Kidney epithelial cell (primary cell): ENCODE results near the gene ZFAND2B. TPM values are rescaled to one million over a fixed set of nuclear protein-coding genes. Genes with fewer than 3 reads are reported as not detected.

Experiments
- DNase-seq: peaks from one replicate; pipeline ENCODE4 v3.0.0-alpha.2; 2010; ENCODE audit warnings: low read depth
- H3K27me3 ChIP-seq: 2 replicates; pipeline ENCODE4 v1.6.0; 2011; ENCODE audit warnings: low read length; ENCODE audit not compliant: control insufficient read depth, insufficient read depth
- H3K36me3 ChIP-seq: 2 replicates; pipeline ENCODE4 v1.5.1; 2011; ENCODE audit warnings: low read length; ENCODE audit not compliant: control insufficient read depth, insufficient read depth
- H3K4me3 ChIP-seq: 2 replicates; pipeline ENCODE4 v1.5.1; 2011; ENCODE audit warnings: low read depth, mild to moderate bottlenecking, control low read depth, low read length
- total RNA-seq: library from RNA; depleted of rRNA; stranded (reverse); fragments of >200 nt; gene quantifications from 2 replicates; pipeline ENCODE4 v1.2.3, GENCODE V29; 2015
- TF ChIP-seq, protein P1 (sequence below): IDR thresholded peaks from 2 replicates; pipeline ENCODE4 v1.5.1; 2011; ENCODE audit warnings: mild to moderate bottlenecking, moderate library complexity, low read length, control low read depth, inconsistent platforms; ENCODE audit not compliant: insufficient read depth, poor library complexity, severe bottlenecking

Gene ZFAND2B
- total RNA-seq, 1 donor from 2014 or later, result 44.3 TPM

DNA sequence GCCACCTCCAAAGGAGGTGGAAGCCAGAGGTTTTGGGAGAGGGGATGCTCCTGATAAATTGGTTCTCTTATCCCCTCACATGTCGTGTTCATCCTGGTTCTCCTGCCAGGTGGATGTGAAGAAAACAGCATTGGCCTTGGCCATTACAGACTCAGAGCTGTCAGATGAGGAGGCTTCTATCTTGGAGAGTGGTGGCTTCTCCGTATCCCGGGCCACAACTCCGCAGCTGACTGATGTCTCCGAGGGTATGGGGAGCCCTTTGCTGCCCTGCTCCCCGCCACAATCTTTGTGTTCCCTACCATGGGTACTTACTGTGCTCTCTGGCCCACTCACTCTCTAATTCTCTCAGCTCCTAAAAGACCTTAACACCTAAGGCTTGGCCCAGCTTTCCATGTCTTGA is 25.1 kb upstream of the ZFAND2B start:
- no peaks in the 10 kb centered on the region for H3K27me3 ChIP-seq
- H3K36me3 ChIP-seq, result peaks cover 2% of the 10 kb centered on the region
- no peak overlapping the region for H3K4me3 ChIP-seq
- DNase-seq, result no peak
- TF ChIP-seq, protein P1, sequence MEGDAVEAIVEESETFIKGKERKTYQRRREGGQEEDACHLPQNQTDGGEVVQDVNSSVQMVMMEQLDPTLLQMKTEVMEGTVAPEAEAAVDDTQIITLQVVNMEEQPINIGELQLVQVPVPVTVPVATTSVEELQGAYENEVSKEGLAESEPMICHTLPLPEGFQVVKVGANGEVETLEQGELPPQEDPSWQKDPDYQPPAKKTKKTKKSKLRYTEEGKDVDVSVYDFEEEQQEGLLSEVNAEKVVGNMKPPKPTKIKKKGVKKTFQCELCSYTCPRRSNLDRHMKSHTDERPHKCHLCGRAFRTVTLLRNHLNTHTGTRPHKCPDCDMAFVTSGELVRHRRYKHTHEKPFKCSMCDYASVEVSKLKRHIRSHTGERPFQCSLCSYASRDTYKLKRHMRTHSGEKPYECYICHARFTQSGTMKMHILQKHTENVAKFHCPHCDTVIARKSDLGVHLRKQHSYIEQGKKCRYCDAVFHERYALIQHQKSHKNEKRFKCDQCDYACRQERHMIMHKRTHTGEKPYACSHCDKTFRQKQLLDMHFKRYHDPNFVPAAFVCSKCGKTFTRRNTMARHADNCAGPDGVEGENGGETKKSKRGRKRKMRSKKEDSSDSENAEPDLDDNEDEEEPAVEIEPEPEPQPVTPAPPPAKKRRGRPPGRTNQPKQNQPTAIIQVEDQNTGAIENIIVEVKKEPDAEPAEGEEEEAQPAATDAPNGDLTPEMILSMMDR, result no peak

DNA sequence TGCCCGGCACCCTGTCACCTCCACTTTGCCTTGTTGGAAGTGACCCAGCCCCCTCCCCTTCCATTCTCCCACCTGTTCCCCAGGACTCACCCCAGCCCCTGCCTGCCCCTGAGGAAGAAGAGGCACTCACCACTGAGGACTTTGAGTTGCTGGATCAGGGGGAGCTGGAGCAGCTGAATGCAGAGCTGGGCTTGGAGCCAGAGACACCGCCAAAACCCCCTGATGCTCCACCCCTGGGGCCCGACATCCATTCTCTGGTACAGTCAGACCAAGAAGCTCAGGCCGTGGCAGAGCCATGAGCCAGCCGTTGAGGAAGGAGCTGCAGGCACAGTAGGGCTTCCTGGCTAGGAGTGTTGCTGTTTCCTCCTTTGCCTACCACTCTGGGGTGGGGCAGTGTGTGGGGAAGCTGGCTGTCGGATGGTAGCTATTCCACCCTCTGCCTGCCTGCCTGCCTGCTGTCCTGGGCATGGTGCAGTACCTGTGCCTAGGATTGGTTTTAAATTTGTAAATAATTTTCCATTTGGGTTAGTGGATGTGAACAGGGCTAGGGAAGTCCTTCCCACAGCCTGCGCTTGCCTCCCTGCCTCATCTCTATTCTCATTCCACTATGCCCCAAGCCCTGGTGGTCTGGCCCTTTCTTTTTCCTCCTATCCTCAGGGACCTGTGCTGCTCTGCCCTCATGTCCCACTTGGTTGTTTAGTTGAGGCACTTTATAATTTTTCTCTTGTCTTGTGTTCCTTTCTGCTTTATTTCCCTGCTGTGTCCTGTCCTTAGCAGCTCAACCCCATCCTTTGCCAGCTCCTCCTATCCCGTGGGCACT is 24.0 kb upstream of the ZFAND2B start:
- TF ChIP-seq, protein P1, result no peak
- DNase-seq, result no peak
- Histone ChIP-seq H3K4me3 (no peak overlapping the region), H3K27me3 (no peaks in the 10 kb centered on the region), H3K36me3 (peaks cover 2% of the 10 kb centered on the region)

DNA sequence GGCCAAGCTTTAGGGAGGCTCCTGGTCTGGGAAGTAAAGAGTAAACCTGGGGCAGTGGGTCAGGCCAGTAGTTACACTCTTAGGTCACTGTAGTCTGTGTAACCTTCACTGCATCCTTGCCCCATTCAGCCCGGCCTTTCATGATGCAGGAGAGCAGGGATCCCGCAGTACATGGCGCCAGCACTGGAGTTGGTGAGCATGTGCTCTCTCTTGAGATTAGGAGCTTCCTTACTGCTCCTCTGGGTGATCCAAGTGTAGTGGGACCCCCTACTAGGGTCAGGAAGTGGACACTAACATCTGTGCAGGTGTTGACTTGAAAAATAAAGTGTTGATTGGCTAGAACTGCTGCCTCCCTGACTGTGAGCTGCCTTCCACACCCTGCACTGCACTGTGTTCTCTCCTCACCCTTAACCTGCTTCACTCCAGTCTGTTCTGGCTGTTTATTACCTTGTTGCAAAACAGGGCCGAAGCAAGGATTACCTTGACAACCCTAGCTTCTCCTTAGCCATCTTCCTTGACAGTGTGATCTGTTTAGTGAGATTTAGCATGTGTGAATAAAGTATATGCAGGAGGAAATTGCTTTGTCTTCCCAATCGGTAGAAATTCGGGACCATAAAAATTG is 23.3 kb upstream of the ZFAND2B start:
- TF ChIP-seq, protein P1, result no peak
- H3K36me3 ChIP-seq, result peaks cover 2% of the 10 kb centered on the region
- no peaks in the 10 kb centered on the region for H3K27me3 ChIP-seq
- DNase-seq, result no peak
- no peak overlapping the region for H3K4me3 ChIP-seq

DNA sequence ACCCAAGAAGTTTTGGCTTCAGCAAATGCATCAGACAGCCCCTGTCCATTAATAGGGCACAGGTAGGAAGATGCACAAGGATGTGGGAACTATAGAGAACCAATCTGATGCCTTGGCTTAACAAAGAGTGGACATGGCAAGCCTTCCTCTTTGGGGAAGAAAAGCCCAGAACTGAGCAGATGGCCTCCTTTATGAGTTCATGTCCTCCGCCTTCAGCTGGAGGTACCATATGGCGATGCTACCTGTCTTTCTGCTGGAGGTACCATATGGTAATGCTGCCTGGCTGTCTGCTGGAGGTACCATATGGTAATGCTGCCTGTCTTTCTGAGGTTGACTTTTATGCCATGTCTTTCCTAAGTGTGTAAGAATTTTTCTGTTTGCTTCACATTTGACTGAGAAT is 22.5 kb upstream of the ZFAND2B start:
- Histone ChIP-seq H3K4me3 (no peak overlapping the region), H3K27me3 (no peaks in the 10 kb centered on the region), H3K36me3 (peaks cover 2% of the 10 kb centered on the region)
- DNase-seq, result no peak
- TF ChIP-seq, protein P1, result no peak

DNA sequence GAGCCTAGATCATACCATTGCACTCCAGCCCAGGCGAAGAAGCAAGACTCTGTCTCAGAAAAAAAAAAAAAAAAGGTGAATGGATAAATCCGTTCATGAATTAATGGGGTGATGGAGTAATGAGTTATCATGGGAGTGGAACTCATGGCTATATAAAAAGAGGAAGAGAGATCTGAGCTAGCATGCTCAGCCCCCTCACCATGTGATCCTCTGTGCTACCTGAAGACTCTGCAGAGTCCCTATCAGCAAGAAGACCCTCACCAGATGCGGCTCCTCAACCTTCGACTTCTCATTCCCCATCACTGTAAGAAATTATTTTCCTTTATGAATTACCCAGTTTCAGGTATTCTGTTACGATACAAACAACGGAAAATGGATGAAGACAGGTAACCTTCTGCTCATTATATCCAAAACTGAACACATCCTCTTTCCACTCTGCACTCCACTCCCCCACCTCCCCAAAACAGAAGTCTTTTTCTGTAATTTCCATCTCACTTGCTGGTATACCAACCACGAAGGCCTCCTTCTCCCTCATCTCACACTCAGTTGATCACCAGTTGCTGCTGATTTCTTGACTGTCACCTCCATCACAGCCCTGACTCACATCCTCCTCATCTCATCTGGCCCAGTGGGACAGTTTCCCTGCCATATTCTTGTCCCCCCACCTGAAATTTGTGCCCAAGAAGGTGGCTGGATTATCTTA is 19.7 kb upstream of the ZFAND2B start:
- no peaks in the 10 kb centered on the region for H3K27me3 ChIP-seq
- no peak for DNase-seq
- peaks cover 2% of the 10 kb centered on the region for H3K36me3 ChIP-seq
- TF ChIP-seq, protein P1, result no peak
- H3K4me3 ChIP-seq, result no peak overlapping the region
